ENCODE data around the gene GLRB. TPM values are rescaled to one million over a fixed set of nuclear protein-coding genes. Genes with fewer than 3 reads are reported as not detected.

GLRB gene
- total RNA-seq, 2 experiments from 2014 or later, result not detected

Other genes starting within 250 kb of the GLRB start
- not detected for gene PDGFC, start 104.4 kb upstream of the GLRB start, total RNA-seq
- not detected for gene GRIA2, start 144.6 kb downstream of the GLRB start, total RNA-seq